GM18951 (cell line): ENCODE measurements around the gene PTPRD.

Source experiments
- POLR2A ChIP-seq: IDR thresholded peaks from 4 replicates; pipeline ENCODE4 v1.6.1; 2011; ENCODE audit warnings: mild to moderate bottlenecking; ENCODE audit not compliant: insufficient read length, insufficient read depth; ENCODE audit errors: extremely low read depth
- in situ Hi-C: fragments of 300-500 bp; cut with MboI; formaldehyde crosslinking; loops from one replicate; pipeline ENCODE4 v1.12.0; 2022; ENCODE audit warnings: low sequenced_read_pairs, mixed read lengths, inconsistent platforms; ENCODE audit not compliant: unreplicated experiment

PTPRD gene

GRCh38 chr9:9729082-9729481 lies 883.7 kb downstream of the PTPRD start:
- in situ Hi-C loops, result no loop called here
- no peak for TF ChIP-seq POLR2A

- no peak for TF ChIP-seq POLR2A
- in situ Hi-C loops, result no loop called here
Observed at GRCh38 chr9:9719373-9720112, 893.3 kb downstream of the PTPRD start.

GRCh38 chr9:9718691-9719090 lies 894.1 kb downstream of the PTPRD start:
- TF ChIP-seq POLR2A, result no peak
- in situ Hi-C loops, result no loop called here

DNA sequence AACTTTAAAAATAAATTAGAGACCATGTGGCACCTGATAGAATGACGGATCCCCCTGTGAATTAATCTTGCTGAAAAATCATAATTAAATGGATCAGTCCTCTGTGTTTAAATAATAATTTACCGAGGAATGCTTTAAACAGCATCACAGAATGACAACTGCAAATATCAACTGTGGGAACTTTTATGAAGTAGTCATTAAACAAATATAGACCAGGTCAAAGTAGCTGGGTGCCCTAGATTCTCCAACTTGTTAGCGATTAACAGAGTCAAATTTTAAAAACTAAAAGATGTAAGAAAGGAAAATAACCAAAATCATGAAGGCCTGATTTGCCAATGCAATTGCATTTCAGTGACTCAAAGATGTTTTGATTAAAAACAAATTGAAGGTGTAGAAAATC lies 933.4 kb downstream of the PTPRD start:
- no peak for TF ChIP-seq POLR2A
- in situ Hi-C loops, result no loop called here

GRCh38 chr9:9674461-9674860 lies 938.3 kb downstream of the PTPRD start:
- in situ Hi-C loops, result no loop called here
- TF ChIP-seq POLR2A, result no peak

DNA sequence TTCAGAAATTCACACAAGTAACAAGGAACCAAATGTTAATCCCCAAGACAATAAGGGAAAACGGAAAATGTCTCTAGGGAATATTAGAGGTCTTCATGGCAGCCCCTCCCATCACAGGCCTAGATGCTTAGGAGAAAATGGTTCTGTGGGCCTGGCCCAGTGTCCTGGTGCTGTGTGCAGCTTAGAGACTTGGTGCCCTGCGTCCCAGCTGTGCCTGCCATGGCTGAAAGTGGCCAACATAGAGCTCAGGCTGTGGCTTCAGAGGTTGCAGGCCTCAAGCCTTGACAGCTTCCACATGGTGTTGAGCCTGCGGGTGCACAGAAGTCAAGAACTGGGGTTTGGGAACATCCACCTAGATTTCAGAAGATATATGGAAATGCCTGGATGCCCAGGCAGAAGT lies 942.3 kb downstream of the PTPRD start:
- no peak for TF ChIP-seq POLR2A
- in situ Hi-C loops, result no loop called here

DNA sequence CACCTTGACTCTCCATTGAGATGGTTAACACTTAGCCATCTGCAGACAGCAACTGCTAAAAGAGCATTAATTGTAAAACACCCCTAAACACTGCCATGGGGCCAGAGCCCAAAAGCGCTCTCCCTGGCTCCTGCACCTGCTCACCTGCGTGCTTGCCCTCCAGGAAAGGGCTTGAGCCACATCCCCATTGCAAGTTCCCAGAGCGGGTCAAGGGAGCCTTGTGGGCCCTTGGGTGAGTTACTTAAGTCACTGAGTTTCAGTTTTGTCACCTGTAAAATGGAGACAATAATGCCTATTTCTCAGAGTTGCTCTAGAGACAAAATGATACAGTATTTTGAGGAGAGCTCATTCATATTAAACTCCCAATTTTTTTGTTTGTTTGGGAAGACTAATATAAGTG lies 967.8 kb downstream of the PTPRD start:
- no peak for TF ChIP-seq POLR2A
- in situ Hi-C loops, result no loop called here

- TF ChIP-seq POLR2A, result no peak
- in situ Hi-C loops, result no loop called here
Observed at GRCh38 chr9:9631284-9631683, 981.5 kb downstream of the PTPRD start.

GRCh38 chr9:9625248-9625647 lies 987.6 kb downstream of the PTPRD start:
- in situ Hi-C loops, result no loop called here

GRCh38 chr9:9623506-9623905 lies 989.3 kb downstream of the PTPRD start:
- TF ChIP-seq POLR2A, result no peak
- in situ Hi-C loops, result loop anchor here (25.0 kb wide), 1 partner anchor 289 kb away; no protein-coding TSS in a partner anchor

More at GRCh38 chr9:9625248-9625647, 987.6 kb downstream of the PTPRD start:
- no peak for TF ChIP-seq POLR2A

GRCh38 chr9:9621355-9621940 lies 991.4 kb downstream of the PTPRD start:
- in situ Hi-C loops, result loop anchor here (25.0 kb wide), 1 partner anchor 291 kb away; no protein-coding TSS in a partner anchor

DNA sequence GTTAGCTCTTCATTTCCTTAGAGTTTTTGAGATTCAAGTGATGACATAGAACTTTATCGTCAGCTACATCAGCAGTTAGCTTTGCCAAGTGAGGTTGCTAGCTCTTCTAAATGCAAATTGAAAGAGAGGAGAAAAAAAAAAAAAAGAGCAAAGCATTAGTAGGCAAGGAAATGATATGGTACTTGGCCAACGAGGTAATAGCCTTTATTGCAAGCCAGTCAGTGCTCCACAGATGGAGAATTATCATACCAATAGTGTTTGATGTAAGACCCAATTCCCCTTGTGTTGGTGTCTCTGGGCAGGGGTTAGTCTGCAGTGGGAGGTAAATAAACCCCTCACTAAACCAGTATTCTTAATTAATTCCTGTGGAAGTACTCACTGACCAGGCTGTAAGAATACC lies 992.1 kb downstream of the PTPRD start:
- no peak for TF ChIP-seq POLR2A
- in situ Hi-C loops, result loop anchor here (25.0 kb wide), 1 partner anchor 292 kb away; no protein-coding TSS in a partner anchor

More at GRCh38 chr9:9621355-9621940, 991.4 kb downstream of the PTPRD start:
- no peak for TF ChIP-seq POLR2A

GRCh38 chr9:9615086-9615485 lies 997.7 kb downstream of the PTPRD start:
- TF ChIP-seq POLR2A, result no peak
- in situ Hi-C loops, result loop anchor here (10.0 to 25.0 kb wide), 2 partner anchors 180 to 297 kb away; no protein-coding TSS in a partner anchor

- no peak for TF ChIP-seq POLR2A
- in situ Hi-C loops, result loop anchor here (10.0 to 25.0 kb wide), 2 partner anchors 180 to 298 kb away; no protein-coding TSS in a partner anchor
Observed at GRCh38 chr9:9614607-9615006, 998.2 kb downstream of the PTPRD start.
